ENCODE data around the gene LGALS7.
A peak's percentile ranks its signal among the peaks of the same experiment; 100 is the strongest.
"Not testable (repeated sequence)": the region's sequence is repeated elsewhere in the genome, so short reads cannot be mapped to it uniquely, and the experiment has no call there.

The LGALS7 gene

DNA sequence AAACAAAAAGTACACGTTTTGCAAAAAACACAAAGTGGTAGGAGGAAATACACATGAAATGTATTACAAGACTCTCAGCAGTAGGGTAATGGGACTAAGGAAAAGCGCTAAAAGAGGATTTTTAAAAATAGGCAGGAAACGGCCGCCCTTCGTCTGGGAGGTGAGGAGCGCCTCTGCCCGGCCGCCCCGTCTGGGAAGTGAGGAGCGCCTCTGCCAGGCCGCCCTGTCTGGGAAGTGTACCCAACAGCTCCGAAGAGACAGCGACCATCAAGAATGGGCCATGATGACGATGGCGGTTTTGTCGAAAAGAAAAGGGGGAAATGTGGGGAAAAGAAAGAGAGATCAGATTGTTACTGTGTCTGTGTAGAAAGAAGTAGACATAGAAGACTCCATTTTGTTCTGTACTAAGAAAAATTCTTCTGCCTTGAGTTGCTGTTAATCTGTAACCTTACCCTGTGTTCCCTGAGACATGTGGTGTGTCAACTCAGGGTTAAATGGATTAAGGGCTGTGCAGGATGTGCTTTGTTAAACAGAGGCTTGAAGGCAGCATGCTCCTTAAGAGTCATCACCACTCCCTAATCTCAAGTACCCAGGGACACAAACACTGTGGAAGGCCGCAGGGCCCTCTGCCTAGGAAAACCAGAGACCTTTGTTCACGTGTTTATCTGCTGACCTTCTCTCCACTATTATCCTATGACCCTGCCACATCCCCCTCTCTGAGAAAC, 34.2 kb upstream of the LGALS7 start:
- H3K4me1 Mint-ChIP-seq (ENCODE audit: low read depth); H3K27me3 Mint-ChIP-seq; H3K9me3 Mint-ChIP-seq (ENCODE audit: low read depth); H3K4me3 Mint-ChIP-seq; H3K36me3 Mint-ChIP-seq; H3K27ac Mint-ChIP-seq: not testable (repeated sequence)

DNA sequence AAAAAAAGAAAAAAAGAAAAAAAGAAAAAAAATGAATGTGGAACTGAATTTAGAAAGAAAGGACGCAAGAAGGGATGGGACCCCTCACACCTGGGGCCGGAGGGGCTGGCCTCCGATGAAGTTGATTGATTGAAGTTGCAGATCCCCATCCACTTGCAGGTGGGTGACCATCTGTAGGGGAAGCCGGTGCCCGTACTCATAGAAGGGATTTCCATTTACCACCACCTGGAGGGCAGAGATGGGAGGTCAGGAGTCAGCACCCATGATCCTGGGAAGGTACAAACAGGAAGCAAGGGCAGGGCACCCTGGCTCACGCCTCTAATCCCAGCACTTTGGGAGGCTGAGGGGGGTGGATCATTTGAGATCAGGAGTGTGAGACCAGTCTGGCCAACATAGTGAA, 33.1 kb upstream of the LGALS7 start:
- Mint-ChIP-seq H3K27ac (no peak overlapping the region), H3K36me3 (no peaks in the 10 kb centered on the region), H3K27me3 (no peaks in the 10 kb centered on the region), H3K4me3 (no peak overlapping the region), H3K4me1 (ENCODE audit: low read depth) (peaks cover 5% of the 10 kb centered on the region), H3K9me3 (ENCODE audit: low read depth) (no peaks in the 10 kb centered on the region)

DNA sequence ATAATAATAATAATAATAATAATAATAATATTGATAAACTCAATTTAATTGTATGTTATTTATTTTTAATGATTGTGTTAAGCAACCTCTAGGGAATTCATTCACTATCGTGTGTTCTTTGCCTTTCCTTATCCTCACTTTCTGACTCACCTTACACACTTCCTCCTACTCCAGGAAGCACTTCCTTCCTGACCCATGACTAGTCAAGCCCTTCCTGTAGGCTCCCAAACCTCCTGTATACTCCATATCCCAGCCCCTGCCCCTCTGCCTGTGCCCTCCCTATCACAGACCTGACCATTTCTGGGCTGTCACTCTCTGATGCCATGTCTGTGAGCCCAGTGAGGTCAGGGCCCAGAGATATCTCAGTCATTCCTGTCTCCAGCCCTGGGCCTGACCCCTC, 31.9 kb upstream of the LGALS7 start:
- Mint-ChIP-seq H3K4me1 (ENCODE audit: low read depth) (peaks cover 5% of the 10 kb centered on the region), H3K4me3 (no peak overlapping the region), H3K27ac (no peak overlapping the region), H3K9me3 (ENCODE audit: low read depth) (no peaks in the 10 kb centered on the region), H3K36me3 (no peaks in the 10 kb centered on the region), H3K27me3 (no peaks in the 10 kb centered on the region)

DNA sequence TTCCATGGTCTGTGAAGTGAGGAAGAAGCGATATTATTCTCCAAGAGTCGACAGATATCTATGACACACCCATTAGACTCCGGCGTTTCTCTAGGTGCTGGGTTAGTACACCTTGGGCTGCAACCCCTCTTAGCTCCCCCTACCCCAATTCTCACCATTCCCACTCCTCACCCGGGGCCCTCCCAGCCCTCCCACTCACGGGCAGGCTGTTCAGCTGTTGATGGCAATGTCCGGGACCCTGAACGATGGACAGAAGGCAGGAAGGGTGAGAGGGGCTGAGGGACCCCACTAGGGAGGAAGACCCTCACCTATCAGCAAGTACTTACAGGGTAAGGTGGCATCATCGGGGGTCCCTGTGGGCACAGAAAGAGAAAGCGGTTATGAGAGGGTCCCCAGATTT, 30.2 kb upstream of the LGALS7 start:
- Mint-ChIP-seq H3K27ac (no peak overlapping the region), H3K4me1 (ENCODE audit: low read depth) (peaks cover 5% of the 10 kb centered on the region), H3K27me3 (no peaks in the 10 kb centered on the region), H3K9me3 (ENCODE audit: low read depth) (no peaks in the 10 kb centered on the region), H3K36me3 (no peaks in the 10 kb centered on the region), H3K4me3 (no peak overlapping the region)

DNA sequence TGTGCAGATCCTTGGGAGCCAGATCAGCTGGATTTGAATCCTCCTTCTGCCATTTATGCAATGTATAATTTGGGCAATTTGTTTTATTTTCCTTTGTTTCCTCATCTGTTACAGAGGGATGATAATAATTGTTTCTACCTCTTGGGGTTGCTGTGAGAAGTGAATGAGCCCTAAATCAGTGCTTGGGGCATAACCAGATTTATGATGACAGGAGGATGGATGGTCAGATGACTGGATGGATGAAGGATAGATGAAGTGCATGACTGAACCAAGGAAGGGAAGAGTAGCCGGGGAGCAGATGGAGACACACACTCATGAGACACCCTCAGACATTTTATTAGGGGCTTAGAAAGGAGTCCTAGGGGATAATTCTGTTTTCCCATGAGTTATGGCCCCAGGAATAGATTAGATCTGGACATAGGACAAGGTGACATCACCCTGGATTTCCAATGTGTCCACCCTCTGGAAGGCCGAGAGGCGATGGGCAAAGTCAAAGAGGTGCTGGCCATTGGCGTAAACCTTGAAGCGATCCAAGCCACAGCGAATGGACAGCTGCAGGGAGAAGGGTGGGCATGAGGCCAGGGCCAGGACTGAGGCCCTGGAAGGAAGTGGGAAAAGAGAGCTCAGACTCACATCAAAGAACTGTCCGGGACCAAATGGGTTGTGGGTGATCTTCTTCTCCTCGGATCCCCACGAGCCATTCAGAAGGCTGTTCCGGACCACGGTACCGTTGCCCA, 28.2 kb upstream of the LGALS7 start:
- H3K27ac Mint-ChIP-seq: no peak overlapping the region
- H3K4me3 Mint-ChIP-seq: no peak overlapping the region
- H3K27me3 Mint-ChIP-seq: no peaks in the 10 kb centered on the region
- H3K36me3 Mint-ChIP-seq: no peaks in the 10 kb centered on the region
- peaks cover 5% of the 10 kb centered on the region for H3K4me1 Mint-ChIP-seq (ENCODE audit: low read depth)
- H3K9me3 Mint-ChIP-seq (ENCODE audit: low read depth): no peaks in the 10 kb centered on the region

DNA sequence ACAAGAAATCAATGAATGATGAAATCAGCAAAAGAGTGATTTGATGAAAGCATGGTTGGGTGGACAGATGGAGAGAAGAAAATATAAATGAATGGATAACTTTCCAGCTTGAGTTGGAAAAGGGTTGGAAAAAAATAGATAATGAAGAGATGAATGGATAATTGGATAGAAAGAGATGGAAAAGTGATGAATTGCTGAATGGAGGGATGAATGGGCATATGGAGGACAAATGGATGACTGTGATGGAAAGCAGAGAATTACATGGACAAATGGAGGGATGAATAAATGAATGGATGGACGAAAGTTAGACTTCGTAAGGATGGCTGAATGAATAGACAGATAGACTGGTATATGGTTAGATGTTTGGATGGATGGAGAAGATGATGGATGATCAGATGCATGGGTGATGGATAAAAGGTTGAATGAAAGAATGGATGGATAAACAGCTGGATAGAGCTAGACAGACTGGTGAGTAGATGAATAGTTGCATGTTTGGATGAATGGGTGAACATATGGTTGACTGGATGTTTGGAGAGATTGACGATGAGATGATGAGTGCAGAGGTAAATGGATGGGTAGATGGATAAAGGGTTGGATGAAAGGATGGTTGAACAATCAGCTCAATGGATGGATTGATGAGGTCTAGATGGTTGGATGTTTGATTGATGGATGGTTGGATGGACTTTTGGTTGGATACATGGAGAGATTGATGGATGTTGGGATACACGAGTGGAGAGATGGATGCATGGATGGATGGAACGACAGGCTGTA, 27.4 kb upstream of the LGALS7 start:
- Mint-ChIP-seq H3K36me3 (no peaks in the 10 kb centered on the region), H3K9me3 (ENCODE audit: low read depth) (no peaks in the 10 kb centered on the region), H3K4me3 (no peak overlapping the region), H3K27ac (no peak overlapping the region), H3K4me1 (ENCODE audit: low read depth) (peaks cover 5% of the 10 kb centered on the region), H3K27me3 (no peaks in the 10 kb centered on the region)

DNA sequence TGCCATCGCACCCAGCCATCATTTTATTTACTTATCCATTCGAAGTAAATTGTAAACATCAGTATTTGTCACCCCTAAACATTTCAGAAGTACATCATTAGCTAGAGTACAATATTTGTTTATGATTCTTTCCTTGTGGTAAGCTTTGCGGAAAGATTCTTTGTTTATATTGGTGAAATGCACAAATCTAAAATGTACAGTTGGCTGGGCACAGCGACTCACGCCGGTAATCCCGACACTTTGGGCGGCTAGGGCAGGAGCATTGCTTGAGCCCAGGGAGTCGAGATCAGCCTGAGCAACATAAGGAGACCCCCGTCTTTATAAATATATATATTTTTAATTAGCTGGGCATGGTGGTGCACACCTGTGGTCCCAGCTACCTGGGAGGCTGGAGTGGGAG, 25.8 kb upstream of the LGALS7 start:
- Mint-ChIP-seq H3K4me1 (ENCODE audit: low read depth) (no peaks in the 10 kb centered on the region), H3K4me3 (no peak overlapping the region), H3K36me3 (no peaks in the 10 kb centered on the region), H3K27ac (no peak overlapping the region), H3K9me3 (ENCODE audit: low read depth) (no peaks in the 10 kb centered on the region), H3K27me3 (no peaks in the 10 kb centered on the region)

DNA sequence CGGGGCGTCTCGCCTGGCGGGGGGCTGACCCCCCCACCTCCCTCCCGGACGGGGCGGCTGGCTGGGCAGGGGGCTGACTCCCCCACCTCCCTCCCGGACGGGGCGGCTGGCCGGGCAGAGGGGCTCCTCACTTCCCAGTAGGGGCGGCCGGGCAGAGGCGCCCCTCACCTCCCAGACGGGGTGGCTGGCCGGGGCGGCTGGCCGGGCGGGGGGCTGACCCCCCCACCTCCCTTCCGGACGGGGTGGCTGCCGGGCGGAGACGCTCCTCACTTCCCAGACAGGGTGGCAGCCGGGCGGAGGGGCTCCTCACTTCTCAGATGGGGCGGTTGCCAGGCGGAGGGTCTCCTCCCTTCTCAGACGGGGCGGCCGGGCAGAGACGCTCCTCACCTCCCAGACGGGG, 24.5 kb upstream of the LGALS7 start:
- H3K27me3 Mint-ChIP-seq; H3K36me3 Mint-ChIP-seq; H3K9me3 Mint-ChIP-seq (ENCODE audit: low read depth); H3K27ac Mint-ChIP-seq; H3K4me3 Mint-ChIP-seq; H3K4me1 Mint-ChIP-seq (ENCODE audit: low read depth): not testable (repeated sequence)

DNA sequence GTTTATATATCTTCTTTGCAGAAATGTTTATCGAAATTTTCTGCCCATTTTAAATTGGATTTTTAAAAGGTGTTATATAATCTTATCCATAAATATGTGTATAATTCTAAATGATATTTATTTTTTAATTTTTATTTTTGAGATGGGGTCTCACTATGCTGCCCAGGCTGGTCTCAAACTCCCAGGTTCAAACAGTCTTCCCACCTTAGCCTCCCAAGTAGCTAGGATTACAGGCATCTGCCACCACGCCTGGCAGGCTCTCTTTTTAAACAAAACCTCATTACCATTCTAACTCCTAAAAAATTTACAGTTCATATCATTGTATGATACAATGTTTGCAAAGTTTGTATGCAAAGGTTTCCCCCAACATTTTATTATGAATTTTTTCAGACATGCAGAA, 22.8 kb upstream of the LGALS7 start:
- Mint-ChIP-seq H3K9me3 (ENCODE audit: low read depth) (no peaks in the 10 kb centered on the region), H3K27ac (no peak overlapping the region), H3K4me3 (no peak overlapping the region), H3K36me3 (no peaks in the 10 kb centered on the region), H3K27me3 (no peaks in the 10 kb centered on the region), H3K4me1 (ENCODE audit: low read depth) (peaks cover 3% of the 10 kb centered on the region)

DNA sequence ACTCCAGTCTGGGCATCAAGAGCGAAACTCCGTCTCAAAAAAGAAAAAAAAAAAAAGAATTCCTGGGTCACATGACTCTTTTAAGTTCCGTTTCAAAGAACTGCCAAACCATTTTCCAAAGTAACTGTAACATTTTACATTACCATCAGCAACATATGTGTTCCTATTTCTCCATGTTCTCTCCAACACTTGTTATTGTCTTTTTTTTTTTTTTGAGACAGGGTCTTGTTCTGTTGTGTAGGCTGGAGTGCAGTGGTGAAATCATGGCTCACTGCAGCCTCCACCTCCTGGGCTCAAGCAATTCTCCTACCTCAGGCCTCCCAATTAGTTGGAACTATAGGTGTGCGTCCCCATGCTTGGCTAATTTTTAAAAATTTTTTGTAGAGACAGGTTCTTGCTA, 22.2 kb upstream of the LGALS7 start:
- no peaks in the 10 kb centered on the region for H3K9me3 Mint-ChIP-seq (ENCODE audit: low read depth)
- no peaks in the 10 kb centered on the region for H3K27me3 Mint-ChIP-seq
- H3K4me1 Mint-ChIP-seq (ENCODE audit: low read depth): peaks cover 3% of the 10 kb centered on the region
- H3K27ac Mint-ChIP-seq: no peak overlapping the region
- no peak overlapping the region for H3K4me3 Mint-ChIP-seq
- no peaks in the 10 kb centered on the region for H3K36me3 Mint-ChIP-seq

DNA sequence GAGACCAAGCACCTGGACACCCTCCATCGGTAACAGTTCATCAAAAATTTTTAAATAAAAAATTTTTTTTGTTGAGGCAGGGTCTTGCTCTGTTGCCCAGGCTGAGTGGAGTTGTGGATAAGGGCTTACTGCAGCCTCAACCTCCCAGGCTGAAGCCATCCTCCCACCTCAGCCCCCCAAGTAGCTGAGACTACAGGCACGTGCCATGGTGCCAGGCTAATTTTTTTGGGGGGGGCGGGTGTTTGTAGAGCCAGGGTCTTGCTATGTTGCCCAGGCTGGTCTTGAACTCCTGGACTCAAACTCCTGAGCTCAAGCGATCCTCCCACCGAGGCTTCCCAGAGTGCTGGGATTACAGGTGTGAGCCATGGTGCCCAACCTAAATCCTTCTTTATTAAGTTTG, 20.4 kb upstream of the LGALS7 start:
- no peak overlapping the region for H3K27ac Mint-ChIP-seq
- no peaks in the 10 kb centered on the region for H3K9me3 Mint-ChIP-seq (ENCODE audit: low read depth)
- H3K4me3 Mint-ChIP-seq: no peak overlapping the region
- H3K27me3 Mint-ChIP-seq: no peaks in the 10 kb centered on the region
- peaks cover 3% of the 10 kb centered on the region for H3K4me1 Mint-ChIP-seq (ENCODE audit: low read depth)
- H3K36me3 Mint-ChIP-seq: no peaks in the 10 kb centered on the region

DNA sequence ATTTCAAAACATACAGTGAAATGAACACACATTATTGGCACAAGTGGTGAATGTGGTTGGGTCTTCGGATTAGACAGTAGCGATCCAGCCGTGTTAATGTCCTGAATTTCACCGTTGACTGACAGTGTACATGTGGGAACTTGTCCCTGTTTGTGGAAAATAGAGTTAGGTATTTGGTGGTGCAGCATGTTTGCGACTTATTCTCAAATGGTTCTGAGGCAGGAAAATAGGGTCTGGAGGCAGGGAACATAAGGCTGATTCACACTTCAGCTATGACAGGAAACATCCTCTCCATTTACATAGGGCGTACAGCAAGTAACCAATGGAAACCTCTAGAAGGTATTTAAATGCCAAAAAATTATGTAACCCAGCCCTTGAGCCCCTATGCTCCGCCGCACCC, 19.9 kb upstream of the LGALS7 start:
- Mint-ChIP-seq H3K27ac (no peak overlapping the region), H3K27me3 (no peaks in the 10 kb centered on the region), H3K4me3 (peak overlapping the region; percentile 72), H3K4me1 (ENCODE audit: low read depth) (peaks cover 3% of the 10 kb centered on the region), H3K9me3 (ENCODE audit: low read depth) (no peaks in the 10 kb centered on the region), H3K36me3 (no peaks in the 10 kb centered on the region)

DNA sequence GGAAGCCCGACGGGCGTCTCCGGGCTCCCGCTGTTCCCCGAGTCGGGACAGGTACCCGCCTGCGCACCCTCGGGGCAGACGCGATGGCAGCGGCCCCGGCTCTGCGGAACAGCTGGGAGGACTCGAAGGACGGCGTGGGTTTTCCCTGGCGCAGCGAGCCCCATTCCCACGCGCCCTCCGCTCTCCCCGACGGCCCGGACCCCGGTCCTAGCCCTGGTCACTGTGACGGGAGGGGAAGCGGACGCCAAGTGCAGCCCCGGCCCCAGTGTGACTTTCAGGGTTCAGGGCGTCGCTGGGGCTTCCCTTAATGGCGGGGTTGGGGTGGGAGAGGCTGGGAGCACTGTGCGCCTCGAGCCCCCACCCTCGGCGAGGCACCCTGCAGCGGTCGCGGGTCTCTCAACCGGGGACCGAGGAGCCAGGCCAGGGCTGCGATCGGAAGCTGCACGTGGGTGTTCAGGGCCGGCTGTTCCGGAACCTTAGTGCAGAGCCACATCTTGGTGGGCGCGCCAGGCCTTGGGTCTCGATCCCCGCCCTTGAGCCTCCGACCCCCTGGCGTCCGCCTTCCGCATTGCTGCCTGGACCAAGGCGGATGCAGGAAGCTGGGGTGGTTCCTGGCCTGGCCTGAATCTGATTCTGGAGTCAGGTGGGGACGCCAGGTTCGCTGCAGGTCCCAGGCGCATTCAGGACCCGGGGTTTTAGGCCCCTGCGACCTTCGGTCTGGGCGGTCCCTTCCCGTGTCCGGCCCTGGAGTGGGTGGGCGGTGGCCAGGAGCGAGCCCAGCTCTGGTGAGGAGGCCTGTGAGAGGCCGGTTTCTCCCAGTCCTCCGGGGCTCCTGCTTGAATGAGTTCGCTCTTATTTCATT, 19.2 kb upstream of the LGALS7 start:
- Mint-ChIP-seq H3K36me3 (no peaks in the 10 kb centered on the region), H3K27ac (no peak overlapping the region), H3K9me3 (ENCODE audit: low read depth) (no peaks in the 10 kb centered on the region), H3K4me3 (peak overlapping the region; percentile 72), H3K4me1 (ENCODE audit: low read depth) (peaks cover 3% of the 10 kb centered on the region), H3K27me3 (no peaks in the 10 kb centered on the region)

DNA sequence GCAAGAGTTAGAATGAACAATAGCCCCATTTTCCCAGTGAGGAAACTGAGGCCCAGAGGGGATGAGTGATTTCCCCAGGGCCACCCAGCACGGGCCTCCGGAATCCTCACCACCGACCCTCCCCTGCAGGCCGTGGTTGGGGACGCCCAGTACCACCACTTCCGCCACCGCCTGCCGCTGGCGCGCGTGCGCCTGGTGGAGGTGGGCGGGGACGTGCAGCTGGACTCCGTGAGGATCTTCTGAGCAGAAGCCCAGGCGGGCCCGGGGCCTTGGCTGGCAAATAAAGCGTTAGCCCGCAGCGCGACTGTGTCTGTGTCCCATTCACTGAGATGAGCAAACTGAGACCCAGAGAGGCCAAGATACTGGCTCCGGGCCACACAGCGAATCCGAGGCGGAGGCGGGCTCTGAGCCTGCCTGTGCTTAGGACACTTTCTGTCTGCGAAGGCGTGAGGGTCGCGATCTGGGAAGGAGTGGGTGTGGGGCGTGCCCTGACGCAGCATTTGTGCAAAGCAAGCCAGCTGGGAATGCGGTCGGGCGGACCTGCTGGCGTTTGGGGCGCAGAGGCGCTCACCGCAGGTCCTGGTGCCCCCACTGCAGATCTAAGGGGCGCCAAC, 18.2 kb upstream of the LGALS7 start:
- H3K4me3 Mint-ChIP-seq; H3K9me3 Mint-ChIP-seq (ENCODE audit: low read depth); H3K27ac Mint-ChIP-seq; H3K36me3 Mint-ChIP-seq; H3K27me3 Mint-ChIP-seq; H3K4me1 Mint-ChIP-seq (ENCODE audit: low read depth): not testable (repeated sequence)

All from activated naive CD8-positive, alpha-beta T cell (primary cell).